WTC11 (cell line): ENCODE data around the gene CAPN9.
"Not testable (repeated sequence)": the region's sequence is repeated elsewhere in the genome, so short reads cannot be mapped to it uniquely, and the experiment has no call there.

Experiments used
- ETV6 ChIP-seq: sonication (generic); formaldehyde crosslinking; IDR thresholded peaks from 2 replicates; pipeline ENCODE4 v1.8.1; 2022; ENCODE audit warnings: mild to moderate bottlenecking, missing genetic modification reagents
- FOXJ3 ChIP-seq: sonication (generic); formaldehyde crosslinking; IDR thresholded peaks from 2 replicates; pipeline ENCODE4 v1.9.0; 2021; ENCODE audit warnings: missing genetic modification reagents, mild to moderate bottlenecking, borderline replicate concordance
- JUN ChIP-seq: sonication (generic); formaldehyde crosslinking; IDR thresholded peaks from 2 replicates; pipeline ENCODE4 v1.8.0; 2023; ENCODE audit warnings: mild to moderate bottlenecking, missing genetic modification reagents
- SP1 ChIP-seq: sonication (generic); formaldehyde crosslinking; conservative IDR thresholded peaks from 2 replicates; pipeline ENCODE4 v1.8.1; 2022; ENCODE audit warnings: missing genetic modification reagents
- ZNF121 ChIP-seq: sonication (generic); formaldehyde crosslinking; IDR thresholded peaks from 2 replicates; pipeline ENCODE4 v1.8.0; 2023; ENCODE audit warnings: missing genetic modification reagents
- ZNF232 ChIP-seq: sonication (generic); formaldehyde crosslinking; IDR thresholded peaks from 2 replicates; pipeline ENCODE4 v1.8.0; 2022; ENCODE audit warnings: mild to moderate bottlenecking, missing genetic modification reagents
- TF ChIP-seq, protein P1 (sequence below): fragments of 200-600 bp; IDR thresholded peaks from 2 replicates; pipeline ENCODE4 v1.8.0; 2022; ENCODE audit warnings: antibody characterized with exemption
- TF ChIP-seq, protein P2 (sequence below): sonication (generic); formaldehyde crosslinking; conservative IDR thresholded peaks from 2 replicates; pipeline ENCODE4 v1.8.1; 2022; ENCODE audit warnings: mild to moderate bottlenecking, missing genetic modification reagents

DNA sequence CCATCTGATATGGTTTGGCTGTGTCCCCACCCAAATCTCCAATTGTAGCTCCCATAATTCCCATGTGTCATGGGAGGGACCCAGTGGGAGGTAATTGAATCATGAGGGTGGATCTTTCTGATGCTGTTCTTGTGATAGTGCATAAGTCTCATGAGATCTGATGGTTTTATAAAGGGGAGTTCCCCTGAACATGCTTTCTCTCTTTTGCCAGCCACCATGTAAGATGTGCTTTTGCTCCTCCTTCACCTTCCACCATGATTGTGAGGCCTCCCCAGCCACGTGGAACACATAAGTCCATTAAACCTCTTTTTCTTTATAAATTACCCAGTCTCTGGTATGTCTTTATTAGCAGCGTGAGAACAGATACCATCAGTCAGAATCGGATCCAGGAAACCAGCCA is 30.7 kb upstream of the CAPN9 start:
- TF ChIP-seq SP1 (CRISPR knock-in tag); ZNF232; FOXJ3 (CRISPR knock-in tag); JUN; ETV6; ZNF121 (CRISPR knock-in tag): not testable (repeated sequence)
- TF ChIP-seq, protein P1, sequence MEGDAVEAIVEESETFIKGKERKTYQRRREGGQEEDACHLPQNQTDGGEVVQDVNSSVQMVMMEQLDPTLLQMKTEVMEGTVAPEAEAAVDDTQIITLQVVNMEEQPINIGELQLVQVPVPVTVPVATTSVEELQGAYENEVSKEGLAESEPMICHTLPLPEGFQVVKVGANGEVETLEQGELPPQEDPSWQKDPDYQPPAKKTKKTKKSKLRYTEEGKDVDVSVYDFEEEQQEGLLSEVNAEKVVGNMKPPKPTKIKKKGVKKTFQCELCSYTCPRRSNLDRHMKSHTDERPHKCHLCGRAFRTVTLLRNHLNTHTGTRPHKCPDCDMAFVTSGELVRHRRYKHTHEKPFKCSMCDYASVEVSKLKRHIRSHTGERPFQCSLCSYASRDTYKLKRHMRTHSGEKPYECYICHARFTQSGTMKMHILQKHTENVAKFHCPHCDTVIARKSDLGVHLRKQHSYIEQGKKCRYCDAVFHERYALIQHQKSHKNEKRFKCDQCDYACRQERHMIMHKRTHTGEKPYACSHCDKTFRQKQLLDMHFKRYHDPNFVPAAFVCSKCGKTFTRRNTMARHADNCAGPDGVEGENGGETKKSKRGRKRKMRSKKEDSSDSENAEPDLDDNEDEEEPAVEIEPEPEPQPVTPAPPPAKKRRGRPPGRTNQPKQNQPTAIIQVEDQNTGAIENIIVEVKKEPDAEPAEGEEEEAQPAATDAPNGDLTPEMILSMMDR: not testable (repeated sequence)
- TF ChIP-seq, protein P2, sequence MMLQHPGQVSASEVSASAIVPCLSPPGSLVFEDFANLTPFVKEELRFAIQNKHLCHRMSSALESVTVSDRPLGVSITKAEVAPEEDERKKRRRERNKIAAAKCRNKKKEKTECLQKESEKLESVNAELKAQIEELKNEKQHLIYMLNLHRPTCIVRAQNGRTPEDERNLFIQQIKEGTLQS (CRISPR knock-in tag): not testable (repeated sequence)
